Glutamatergic neuron (in vitro differentiated cells): Measurements from ENCODE around the gene CBX8. TPM values are rescaled to one million over a fixed set of nuclear protein-coding genes. Genes with fewer than 3 reads are reported as not detected.

Experiments used
- DNase-seq: peaks from one replicate; pipeline ENCODE4 v3.0.0; 2022
- H3K27ac Mint-ChIP-seq: one replicate; pipeline ENCODE4 v1.8.0; 2020; ENCODE audit warnings: mild to moderate bottlenecking, mixed read lengths, inconsistent platforms; ENCODE audit not compliant: unreplicated experiment
- H3K27me3 Mint-ChIP-seq: one replicate; pipeline ENCODE4 v1.8.0; 2020; ENCODE audit warnings: mild to moderate bottlenecking, moderate library complexity, mixed read lengths, inconsistent platforms; ENCODE audit not compliant: unreplicated experiment
- H3K36me3 Mint-ChIP-seq: one replicate; pipeline ENCODE4 v1.8.0; 2020; ENCODE audit warnings: mild to moderate bottlenecking, mixed read lengths, inconsistent platforms; ENCODE audit not compliant: unreplicated experiment
- H3K4me1 Mint-ChIP-seq: one replicate; pipeline ENCODE4 v1.8.0; 2020; ENCODE audit warnings: mild to moderate bottlenecking, low read depth, mixed read lengths, inconsistent platforms; ENCODE audit not compliant: unreplicated experiment
- H3K4me3 Mint-ChIP-seq: one replicate; pipeline ENCODE4 v1.8.0; 2020; ENCODE audit warnings: mild to moderate bottlenecking, mixed read lengths, inconsistent platforms; ENCODE audit not compliant: unreplicated experiment
- H3K9me3 Mint-ChIP-seq: one replicate; pipeline ENCODE4 v1.8.0; 2020; ENCODE audit warnings: mild to moderate bottlenecking, moderate library complexity, mixed read lengths, inconsistent platforms; ENCODE audit not compliant: unreplicated experiment
- total RNA-seq: library from RNA; stranded (reverse); fragmentation: NEBNext Ultra II Directional; extraction: Animal tissue kit (Norgen Biotek cat#: 25700); gene quantifications from one replicate; pipeline ENCODE4 v1.2.1, GENCODE V29; 2021; ENCODE audit not compliant: unreplicated experiment
- TF ChIP-seq, protein P1 (sequence below): fragments of 200-600 bp; sonication (generic); IDR thresholded peaks from one replicate; pipeline ENCODE4 v1.5.0; 2021; ENCODE audit not compliant: partially characterized antibody, unreplicated experiment

Gene CBX8
- total RNA-seq, 1 donor from 2014 or later, result 13.8 TPM

DNA sequence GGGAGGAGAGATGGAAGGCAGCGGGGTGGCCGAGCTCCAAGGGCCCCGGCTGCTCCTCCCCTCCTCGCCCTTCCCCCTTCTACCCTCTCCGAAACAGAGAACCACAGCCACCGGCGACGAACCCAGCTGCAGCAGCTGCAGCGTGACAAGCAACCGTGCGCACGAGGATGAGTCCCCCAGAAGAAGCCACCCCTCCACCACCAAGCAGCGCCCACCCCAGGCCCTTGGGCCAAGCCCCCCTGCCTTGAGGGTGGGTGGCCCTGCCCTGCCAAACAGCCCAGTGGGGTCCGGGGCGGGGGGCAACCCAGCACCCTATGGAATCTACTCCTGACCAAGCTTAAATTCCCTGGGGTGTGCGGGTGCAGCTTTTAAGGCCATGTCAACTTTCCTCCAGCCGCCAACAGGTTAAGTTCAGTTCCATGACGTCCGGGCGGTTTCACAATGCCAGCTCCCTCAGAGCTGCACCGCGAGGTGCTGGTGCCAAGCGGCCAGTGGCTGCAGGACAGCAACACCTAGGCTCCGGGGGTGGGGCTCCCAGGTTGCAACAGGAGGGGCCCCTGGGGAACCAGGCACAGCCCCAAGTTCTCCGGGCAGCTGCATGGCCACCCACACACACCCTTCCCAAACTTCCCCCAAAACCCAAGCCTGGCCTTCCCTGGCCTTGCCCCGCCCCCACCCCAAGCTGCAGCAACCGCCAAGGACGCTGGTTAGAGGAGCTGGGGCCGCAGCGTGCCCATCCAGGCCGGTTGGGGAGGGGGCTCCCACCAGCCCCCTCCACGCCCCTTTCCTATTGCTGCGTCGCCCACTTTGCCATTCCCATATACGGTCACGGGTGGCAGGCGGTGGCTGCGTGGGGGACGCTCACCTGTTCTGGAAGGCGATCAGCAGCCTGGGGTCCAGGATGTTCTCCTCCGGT lies 40.4 kb upstream of the CBX8 start:
- Mint-ChIP-seq H3K36me3 (no peaks in the 10 kb centered on the region), H3K27me3 (peaks cover 18% of the 10 kb centered on the region), H3K4me1 (peaks cover 9% of the 10 kb centered on the region), H3K27ac (peak overlapping the region; percentile 68), H3K4me3 (peak overlapping the region; percentile 93), H3K9me3 (peaks cover 5% of the 10 kb centered on the region)
- TF ChIP-seq, protein P1, sequence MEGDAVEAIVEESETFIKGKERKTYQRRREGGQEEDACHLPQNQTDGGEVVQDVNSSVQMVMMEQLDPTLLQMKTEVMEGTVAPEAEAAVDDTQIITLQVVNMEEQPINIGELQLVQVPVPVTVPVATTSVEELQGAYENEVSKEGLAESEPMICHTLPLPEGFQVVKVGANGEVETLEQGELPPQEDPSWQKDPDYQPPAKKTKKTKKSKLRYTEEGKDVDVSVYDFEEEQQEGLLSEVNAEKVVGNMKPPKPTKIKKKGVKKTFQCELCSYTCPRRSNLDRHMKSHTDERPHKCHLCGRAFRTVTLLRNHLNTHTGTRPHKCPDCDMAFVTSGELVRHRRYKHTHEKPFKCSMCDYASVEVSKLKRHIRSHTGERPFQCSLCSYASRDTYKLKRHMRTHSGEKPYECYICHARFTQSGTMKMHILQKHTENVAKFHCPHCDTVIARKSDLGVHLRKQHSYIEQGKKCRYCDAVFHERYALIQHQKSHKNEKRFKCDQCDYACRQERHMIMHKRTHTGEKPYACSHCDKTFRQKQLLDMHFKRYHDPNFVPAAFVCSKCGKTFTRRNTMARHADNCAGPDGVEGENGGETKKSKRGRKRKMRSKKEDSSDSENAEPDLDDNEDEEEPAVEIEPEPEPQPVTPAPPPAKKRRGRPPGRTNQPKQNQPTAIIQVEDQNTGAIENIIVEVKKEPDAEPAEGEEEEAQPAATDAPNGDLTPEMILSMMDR, result no peak
- no peak for DNase-seq

DNA sequence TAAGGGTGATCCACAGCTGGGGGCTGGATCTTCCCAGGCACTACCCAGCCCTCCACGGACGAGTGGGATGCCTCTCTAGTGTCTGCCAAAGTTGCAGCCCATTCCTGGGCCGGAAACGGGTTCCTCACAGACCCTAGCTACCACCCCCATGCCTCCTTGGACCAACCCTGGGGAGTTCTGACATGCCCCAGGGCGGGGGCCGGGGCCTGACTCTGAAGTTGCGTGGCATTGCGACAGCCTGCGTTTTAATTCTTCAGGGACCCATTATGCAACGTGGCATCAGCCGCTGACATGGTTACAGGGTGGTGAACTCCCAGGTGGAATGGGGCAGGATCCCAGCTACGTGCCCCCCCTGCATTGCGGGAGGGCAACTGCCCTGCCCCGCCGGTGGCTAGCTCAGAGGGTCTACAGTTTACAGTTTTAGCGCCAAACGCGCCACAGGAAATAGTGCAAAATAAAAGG lies 39.7 kb upstream of the CBX8 start:
- Mint-ChIP-seq H3K36me3 (no peaks in the 10 kb centered on the region), H3K4me3 (peak overlapping the region; percentile 93), H3K27ac (peak overlapping the region; percentile 68), H3K27me3 (peaks cover 16% of the 10 kb centered on the region), H3K9me3 (peaks cover 5% of the 10 kb centered on the region), H3K4me1 (peaks cover 8% of the 10 kb centered on the region)
- DNase-seq, result no peak
- TF ChIP-seq, protein P1, result no peak

DNA sequence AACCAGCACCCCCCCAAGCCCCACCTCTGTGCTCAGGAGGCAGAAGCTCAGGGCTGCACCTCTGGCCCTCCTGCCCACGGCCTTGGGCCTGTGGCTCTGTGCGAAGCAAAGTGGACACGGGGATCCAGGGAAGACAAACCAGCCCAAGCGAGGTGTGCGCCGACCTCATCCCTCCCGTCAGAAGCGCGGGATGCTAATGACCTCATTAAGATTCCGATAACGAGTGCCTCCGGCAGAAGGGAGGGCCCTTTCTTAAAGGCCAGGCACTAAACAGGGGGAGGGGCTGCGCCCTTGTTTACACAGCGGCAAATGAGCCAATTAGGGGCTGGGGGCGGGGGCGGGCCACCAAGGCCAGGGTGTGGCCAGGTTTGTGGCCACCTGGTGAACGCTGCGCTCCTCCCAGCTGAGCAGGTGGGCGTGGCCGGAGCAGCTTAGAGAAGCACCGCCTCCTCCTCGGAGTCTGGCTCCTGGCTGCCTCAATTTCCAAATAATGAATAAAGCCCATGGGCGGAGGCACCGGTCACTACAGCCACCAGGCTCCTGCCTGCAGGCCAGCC lies 39.2 kb upstream of the CBX8 start:
- H3K27ac Mint-ChIP-seq, result no peak overlapping the region
- peak; percentile 58 for DNase-seq
- peaks cover 9% of the 10 kb centered on the region for H3K4me1 Mint-ChIP-seq
- TF ChIP-seq, protein P1, result no peak
- no peaks in the 10 kb centered on the region for H3K36me3 Mint-ChIP-seq
- peak overlapping the region; percentile 93 for H3K4me3 Mint-ChIP-seq
- H3K9me3 Mint-ChIP-seq, result peaks cover 5% of the 10 kb centered on the region
- H3K27me3 Mint-ChIP-seq, result peaks cover 20% of the 10 kb centered on the region

DNA sequence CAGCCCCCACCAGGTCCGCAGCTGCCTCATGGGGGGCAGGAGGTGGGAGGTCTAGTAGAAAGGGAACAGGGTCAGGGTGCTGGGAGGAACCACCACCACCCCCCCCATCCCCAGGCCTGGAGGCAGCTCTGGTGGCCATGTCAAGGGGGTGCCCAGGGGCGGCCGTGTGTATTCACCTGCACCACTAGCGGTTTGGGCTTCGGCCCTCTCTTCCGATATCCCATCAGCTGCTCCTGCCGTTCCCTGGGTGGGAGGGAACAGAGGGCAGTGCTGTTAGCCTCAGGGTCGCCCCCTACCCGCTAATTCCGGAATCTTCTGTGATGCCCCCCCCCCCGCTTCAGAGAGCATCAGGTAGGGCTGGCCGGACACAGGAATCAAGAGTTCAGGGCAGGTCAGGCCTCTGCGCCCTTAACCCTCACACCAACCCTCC lies 38.6 kb upstream of the CBX8 start:
- peak overlapping the region; percentile 46 for H3K4me3 Mint-ChIP-seq
- H3K27me3 Mint-ChIP-seq, result peaks cover 20% of the 10 kb centered on the region
- peak; percentile 19 for DNase-seq
- H3K36me3 Mint-ChIP-seq, result no peaks in the 10 kb centered on the region
- H3K9me3 Mint-ChIP-seq, result peaks cover 5% of the 10 kb centered on the region
- H3K27ac Mint-ChIP-seq, result no peak overlapping the region
- TF ChIP-seq, protein P1, result no peak
- H3K4me1 Mint-ChIP-seq, result peaks cover 9% of the 10 kb centered on the region
